IMR-90 (cell line): ENCODE data around the gene TOGARAM1. TPM values are rescaled to one million over a fixed set of nuclear protein-coding genes. Genes with fewer than 3 reads are reported as not detected.

Experiments used
- ATAC-seq: fragments of 200-7000 bp; cut with Tn5 transposase; 2 replicates; pipeline ENCODE4 v1.9.1; 2020; ENCODE audit warnings: low read depth, mild to moderate bottlenecking, moderate library complexity
- BruUV-seq: library from RNA; stranded (reverse); fragments of 400-500 nt; replicated peaks from 2 replicates; lab custom pipeline; 2021; lab: Mats Ljungman, UMichigan
- CTCF ChIA-PET: fragments of 300-600 bp; formaldehyde crosslinking; extraction: SDS; loops from one replicate; lab custom pipeline; 2021; ENCODE audit warnings: antibody characterized with exemption; lab: Yijun Ruan, JAX
- POLR2A ChIA-PET: fragments of 300-600 bp; sonication (Branson Sonifier 250); formaldehyde crosslinking; loops from one replicate; lab custom pipeline; 2022; ENCODE audit warnings: antibody characterized with exemption; ENCODE audit not compliant: unreplicated experiment; lab: Charles Lee
- DNase-seq: peaks from one replicate; pipeline ENCODE4 v3.0.0; 2013
- H2AFZ ChIP-seq: replicated peaks from 2 replicates; pipeline ENCODE3; 2013; ENCODE audit warnings: low read length, mild to moderate bottlenecking; ENCODE audit not compliant: poor library complexity
- H2AK5ac ChIP-seq: 2 replicates; pipeline ENCODE4 v1.6.1; 2013; ENCODE audit warnings: low read depth, low read length, inconsistent platforms
- H2AK9ac ChIP-seq: replicated peaks from 2 replicates; pipeline ENCODE3; 2013; ENCODE audit warnings: mild to moderate bottlenecking, low read depth, low read length, moderate library complexity; ENCODE audit not compliant: poor library complexity
- H2BK120ac ChIP-seq: 2 replicates; pipeline ENCODE4 v1.6.1; 2013; ENCODE audit warnings: low read depth, low read length, inconsistent platforms
- H2BK15ac ChIP-seq: 3 replicates; pipeline ENCODE4 v1.6.1; 2013; ENCODE audit warnings: low read depth, low read length, inconsistent platforms
- H2BK20ac ChIP-seq: 2 replicates; pipeline ENCODE4 v1.6.1; 2013; ENCODE audit warnings: low read depth, mild to moderate bottlenecking, inconsistent platforms, low read length, moderate library complexity
- H2BK5ac ChIP-seq: 2 replicates; pipeline ENCODE4 v1.6.1; 2013; ENCODE audit warnings: mild to moderate bottlenecking, low read depth, low read length, inconsistent platforms; ENCODE audit not compliant: poor library complexity, severe bottlenecking
- H3K14ac ChIP-seq: replicated peaks from 2 replicates; pipeline ENCODE4 v1.6.1; 2013; ENCODE audit warnings: low read depth, low read length, inconsistent platforms
- H3K18ac ChIP-seq: 2 replicates; pipeline ENCODE4 v1.6.1; 2013; ENCODE audit warnings: low read depth, low read length, control low read depth
- H3K23ac ChIP-seq: 2 replicates; pipeline ENCODE4 v1.6.1; 2013; ENCODE audit warnings: low read depth, low read length, inconsistent platforms
- H3K27ac ChIP-seq: 2 replicates; pipeline ENCODE4 v1.5.1; 2013; ENCODE audit warnings: mild to moderate bottlenecking, control low read depth, low read length; ENCODE audit not compliant: insufficient read depth
- H3K27me3 ChIP-seq: 2 replicates; pipeline ENCODE4 v1.6.1; 2013; ENCODE audit warnings: low read length; ENCODE audit not compliant: control insufficient read depth, insufficient read depth
- H3K36me3 ChIP-seq: 2 replicates; pipeline ENCODE4 v1.6.1; 2013; ENCODE audit warnings: low read length, mixed read lengths; ENCODE audit not compliant: control insufficient read depth, insufficient read depth
- H3K4ac ChIP-seq: 2 replicates; pipeline ENCODE4 v1.6.1; 2013; ENCODE audit warnings: low read depth, low read length, inconsistent platforms
- H3K4me1 ChIP-seq: 2 replicates; pipeline ENCODE4 v1.6.1; 2013; ENCODE audit warnings: low read length, mixed read lengths; ENCODE audit not compliant: control insufficient read depth, insufficient read depth
- H3K4me2 ChIP-seq: 2 replicates; pipeline ENCODE4 v1.6.1; 2013; ENCODE audit warnings: low read depth, mild to moderate bottlenecking, control low read depth, low read length, moderate library complexity
- H3K4me3 ChIP-seq: 2 replicates; pipeline ENCODE4 v1.5.1; 2013; ENCODE audit warnings: low read depth, mild to moderate bottlenecking, control low read depth, low read length, moderate library complexity; ENCODE audit not compliant: insufficient read depth
- H3K56ac ChIP-seq: 2 replicates; pipeline ENCODE4 v1.6.1; 2013; ENCODE audit warnings: low read length, inconsistent platforms; ENCODE audit not compliant: insufficient read depth; ENCODE audit errors: extremely low read depth
- H3K79me1 ChIP-seq, 2 experiments: 2 replicates each; pipeline ENCODE4 v1.6.1; 2013; ENCODE audit warnings: low read length in 2 of 2, inconsistent platforms in 1 of 2, low read depth in 1 of 2
- H3K9ac ChIP-seq: 2 replicates; pipeline ENCODE4 v1.6.1; 2013; ENCODE audit warnings: low read depth, low read length, control low read depth
- H3K9me1 ChIP-seq: 2 replicates; pipeline ENCODE4 v1.6.1; 2013; ENCODE audit warnings: low read length, inconsistent platforms; ENCODE audit not compliant: insufficient read depth
- H3K9me3 ChIP-seq: 2 replicates; pipeline ENCODE4 v1.6.1; 2013; ENCODE audit warnings: low read length; ENCODE audit not compliant: control insufficient read depth, insufficient read depth
- H4K20me1 ChIP-seq: 2 replicates; pipeline ENCODE4 v1.6.1; 2013; ENCODE audit warnings: low read length, inconsistent platforms; ENCODE audit not compliant: insufficient read depth
- H4K5ac ChIP-seq: 2 replicates; pipeline ENCODE4 v1.6.1; 2013; ENCODE audit warnings: mild to moderate bottlenecking, low read depth, low read length, control low read depth
- H4K8ac ChIP-seq, 2 experiments: 2 replicates each; pipeline ENCODE4 v1.6.1; 2013; ENCODE audit warnings: low read depth in 2 of 2, low read length in 2 of 2, control low read depth in 1 of 2, inconsistent platforms in 1 of 2
- H4K91ac ChIP-seq: 2 replicates; pipeline ENCODE4 v1.6.1; 2013; ENCODE audit warnings: low read depth, low read length, inconsistent platforms; ENCODE audit not compliant: insufficient read depth
- BHLHE40 ChIP-seq: fragments of 150-350 bp; IDR thresholded peaks from 2 replicates; pipeline ENCODE4 v1.6.1; 2016; ENCODE audit warnings: mild to moderate bottlenecking, low read depth, low read length
- CEBPB ChIP-seq: IDR thresholded peaks from 2 replicates; pipeline ENCODE4 v1.6.1; 2012; ENCODE audit warnings: low read depth, low read length, improper control_type of control experiment
- CTCF ChIP-seq: conservative IDR thresholded peaks from 2 replicates; pipeline ENCODE4 v1.5.1; 2012; ENCODE audit warnings: mild to moderate bottlenecking, low read depth, low read length, improper control_type of control experiment
- ELK1 ChIP-seq: fragments of 150-350 bp; IDR thresholded peaks from 2 replicates; pipeline ENCODE4 v1.6.1; 2016; ENCODE audit warnings: low read depth, mild to moderate bottlenecking, low read length, moderate library complexity, borderline replicate concordance
- FOS ChIP-seq: fragments of 150-350 bp; IDR thresholded peaks from 2 replicates; pipeline ENCODE4 v1.6.1; 2016; ENCODE audit warnings: low read depth, low read length
- MAFK ChIP-seq: IDR thresholded peaks from 2 replicates; pipeline ENCODE4 v1.6.1; 2012; ENCODE audit warnings: low read depth, low read length, improper control_type of control experiment
- MXI1 ChIP-seq: IDR thresholded peaks from 2 replicates; pipeline ENCODE4 v1.6.1; 2012; ENCODE audit warnings: low read depth, mild to moderate bottlenecking, low read length, moderate library complexity, borderline replicate concordance
- POLR2A ChIP-seq: IDR thresholded peaks from 2 replicates; pipeline ENCODE4 v1.6.1; 2012; ENCODE audit warnings: mild to moderate bottlenecking, low read depth, low read length
- RAD21 ChIP-seq: IDR thresholded peaks from 2 replicates; pipeline ENCODE4 v1.6.1; 2012; ENCODE audit warnings: low read length, improper control_type of control experiment
- RFX5 ChIP-seq: IDR thresholded peaks from 2 replicates; pipeline ENCODE4 v1.8.0; 2012; ENCODE audit warnings: low read depth, mild to moderate bottlenecking, low read length, moderate library complexity
- SMC3 ChIP-seq: fragments of 150-350 bp; IDR thresholded peaks from 2 replicates; pipeline ENCODE4 v1.6.1; 2016; ENCODE audit warnings: low read depth, mild to moderate bottlenecking, antibody characterized with exemption, low read length, moderate library complexity
- WGBS, 2 experiments: methylation state at CpG; one replicate each; pipeline versions ENCODE4 v1.1.5 to v1.1.7; 2013; ENCODE audit warnings: missing lambda C conversion rate in 2 of 2; ENCODE audit not compliant: insufficient read length in 1 of 2; ENCODE audit errors: extremely low coverage in 2 of 2; 5-methylcytosine and 5-hydroxymethylcytosine counted together
- dilution Hi-C: fragments of 300-500 bp; cut with HindIII; formaldehyde crosslinking; loops from one replicate; pipeline ENCODE4 v1.14.3; 2018; ENCODE audit warnings: low sequenced_read_pairs; ENCODE audit not compliant: unreplicated experiment
- in situ Hi-C: fragments of 300-500 bp; cut with MboI; formaldehyde crosslinking; loops from 3 replicates; pipeline ENCODE4 v1.14.3; 2019; ENCODE audit warnings: low sequenced_read_pairs, inconsistent platforms, mixed read lengths
- intact Hi-C: fragments of 100-400 bp; cut with micrococcal nuclease; formaldehyde crosslinking; loops from 2 replicates; pipeline ENCODE4 v1.10.0; 2022
- polyA plus RNA-seq, 3 experiments: library from polyadenylated mRNA; depleted of rRNA; stranded (reverse); fragments of >200 nt; gene quantifications; 2 replicates each; pipeline ENCODE4 v1.2.3, GENCODE V29; 2012; ENCODE audit warnings: low replicate concordance in 1 of 3
- total RNA-seq: library from RNA; depleted of rRNA; stranded (reverse); fragments of >200 nt; gene quantifications from 2 replicates; pipeline ENCODE4 v1.2.3, GENCODE V29; 2012
- TF ChIP-seq, protein P1 (sequence below): fragments of 150-350 bp; IDR thresholded peaks from 2 replicates; pipeline ENCODE4 v1.6.1; 2017; ENCODE audit warnings: mild to moderate bottlenecking, antibody characterized with exemption, low read length, low read depth

Gene TOGARAM1
- total and polyA plus RNA-seq, 2 of the 4 experiments (the other 2 are of a cell fraction) = 3.1 to 13.4 TPM

GRCh38 chr14:44960646-44961045, 1.3 kb upstream of the TOGARAM1 start:
- Histone ChIP-seq H4K91ac (no peak overlapping the region), H3K18ac (no peak overlapping the region), H3K4me3 (peak overlapping the region; percentile 68), H3K27ac (no peak overlapping the region), H3K4ac (no peak overlapping the region; the same call in 1 of the 2 replicates), H4K5ac (no peak overlapping the region), H2BK120ac (no peak overlapping the region), H3K4me1 (no peaks in the 10 kb centered on the region), H3K9me1 (0 out of 2 replicates have a peak, but pooled peaks cover 2% of the 10 kb centered on the region), H3K79me1 (peaks cover 10 to 42% of the 10 kb centered on the region in 2 experiments), H3K9ac (peak overlapping the region; percentile 82), H2AK5ac (no peak overlapping the region), H3K36me3 (no peaks in the 10 kb centered on the region), H2BK20ac (no peak overlapping the region), H4K20me1 (peaks cover 18% of the 10 kb centered on the region), H3K4me2 (peak overlapping the region; percentile 32), H3K23ac (peak overlapping the region; percentile 61; the same call in 1 of the 2 replicates), H3K27me3 (no peaks in the 10 kb centered on the region), H2BK5ac (peak overlapping the region; percentile 42), H4K8ac (no peak overlapping the region), H2AFZ (no peak overlapping the region), H3K14ac (no peak overlapping the region), H2AK9ac (no peak overlapping the region), H3K9me3 (no peaks in the 10 kb centered on the region), H3K56ac (peak overlapping the region; percentile 16; the same call in 1 of the 2 replicates), H2BK15ac (no peak overlapping the region)
- in situ Hi-C loops (loop anchor here (10.0 kb wide), 1 partner anchor 174 kb away; the partner anchor contains the start of genes FANCM and FKBP3), dilution Hi-C loops (no loop called here), intact Hi-C loops (loop anchor here (1.0 to 5.0 kb wide), 4 partner anchors 62 to 307 kb away; partner anchors contain the start of gene FANCM)
- ChIA-PET POLR2A (interaction anchor here (0.6 kb wide), 1 partner anchor 173 kb away, joined by 3 read pairs; no protein-coding TSS in a partner anchor), CTCF (interaction anchor here (0.6 kb wide), 1 partner anchor 72 kb away, joined by 3 read pairs; no protein-coding TSS in a partner anchor)
- DNase-seq (no peak), ATAC-seq (no peak)
- BruUV-seq = no TSS peak
- TF ChIP-seq CTCF = no peak
- no peak for TF ChIP-seq RAD21
- TF ChIP-seq MXI1 = no peak
- no peak for TF ChIP-seq SMC3
- TF ChIP-seq ELK1 = no peak
- TF ChIP-seq, protein P1, sequence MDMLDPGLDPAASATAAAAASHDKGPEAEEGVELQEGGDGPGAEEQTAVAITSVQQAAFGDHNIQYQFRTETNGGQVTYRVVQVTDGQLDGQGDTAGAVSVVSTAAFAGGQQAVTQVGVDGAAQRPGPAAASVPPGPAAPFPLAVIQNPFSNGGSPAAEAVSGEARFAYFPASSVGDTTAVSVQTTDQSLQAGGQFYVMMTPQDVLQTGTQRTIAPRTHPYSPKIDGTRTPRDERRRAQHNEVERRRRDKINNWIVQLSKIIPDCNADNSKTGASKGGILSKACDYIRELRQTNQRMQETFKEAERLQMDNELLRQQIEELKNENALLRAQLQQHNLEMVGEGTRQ = no peak
- no peak for TF ChIP-seq RFX5
- TF ChIP-seq FOS = no peak
- TF ChIP-seq BHLHE40 = no peak
- TF ChIP-seq MAFK = no peak
- TF ChIP-seq POLR2A = no peak
- TF ChIP-seq CEBPB = no peak
- WGBS, 2 experiments = 100% methylated on average over 1 of the region's 3 CpGs; no CpG with 5 or more reads in 1 of the 2 experiments
